LNCaP clone FGC (cell line): ENCODE measurements around the gene UTS2R.

Source experiments
- DNase-seq: peaks from one replicate; pipeline ENCODE4 v3.0.0-alpha.2; 2011; ENCODE audit warnings: low read depth
- H3K4me3 ChIP-seq: 2 replicates; pipeline ENCODE4 v1.5.1; 2011; ENCODE audit warnings: mild to moderate bottlenecking, low read depth, low read length, control low read depth
- TF ChIP-seq, protein P1 (sequence below): IDR thresholded peaks from 2 replicates; pipeline ENCODE4 v1.5.1; 2012; ENCODE audit warnings: mild to moderate bottlenecking; ENCODE audit not compliant: control insufficient read depth, insufficient read depth; ENCODE audit errors: extremely low read depth

The UTS2R gene

GRCh38 chr17:82325286-82326180 lies 46.0 kb upstream of the UTS2R start:
- H3K4me3 ChIP-seq = no peak overlapping the region
- TF ChIP-seq, protein P1, sequence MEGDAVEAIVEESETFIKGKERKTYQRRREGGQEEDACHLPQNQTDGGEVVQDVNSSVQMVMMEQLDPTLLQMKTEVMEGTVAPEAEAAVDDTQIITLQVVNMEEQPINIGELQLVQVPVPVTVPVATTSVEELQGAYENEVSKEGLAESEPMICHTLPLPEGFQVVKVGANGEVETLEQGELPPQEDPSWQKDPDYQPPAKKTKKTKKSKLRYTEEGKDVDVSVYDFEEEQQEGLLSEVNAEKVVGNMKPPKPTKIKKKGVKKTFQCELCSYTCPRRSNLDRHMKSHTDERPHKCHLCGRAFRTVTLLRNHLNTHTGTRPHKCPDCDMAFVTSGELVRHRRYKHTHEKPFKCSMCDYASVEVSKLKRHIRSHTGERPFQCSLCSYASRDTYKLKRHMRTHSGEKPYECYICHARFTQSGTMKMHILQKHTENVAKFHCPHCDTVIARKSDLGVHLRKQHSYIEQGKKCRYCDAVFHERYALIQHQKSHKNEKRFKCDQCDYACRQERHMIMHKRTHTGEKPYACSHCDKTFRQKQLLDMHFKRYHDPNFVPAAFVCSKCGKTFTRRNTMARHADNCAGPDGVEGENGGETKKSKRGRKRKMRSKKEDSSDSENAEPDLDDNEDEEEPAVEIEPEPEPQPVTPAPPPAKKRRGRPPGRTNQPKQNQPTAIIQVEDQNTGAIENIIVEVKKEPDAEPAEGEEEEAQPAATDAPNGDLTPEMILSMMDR = no peak
- no peak for DNase-seq

GRCh38 chr17:82327289-82327688 lies 44.3 kb upstream of the UTS2R start:
- TF ChIP-seq, protein P1 = no peak
- DNase-seq = no peak
- H3K4me3 ChIP-seq = no peak overlapping the region

DNA sequence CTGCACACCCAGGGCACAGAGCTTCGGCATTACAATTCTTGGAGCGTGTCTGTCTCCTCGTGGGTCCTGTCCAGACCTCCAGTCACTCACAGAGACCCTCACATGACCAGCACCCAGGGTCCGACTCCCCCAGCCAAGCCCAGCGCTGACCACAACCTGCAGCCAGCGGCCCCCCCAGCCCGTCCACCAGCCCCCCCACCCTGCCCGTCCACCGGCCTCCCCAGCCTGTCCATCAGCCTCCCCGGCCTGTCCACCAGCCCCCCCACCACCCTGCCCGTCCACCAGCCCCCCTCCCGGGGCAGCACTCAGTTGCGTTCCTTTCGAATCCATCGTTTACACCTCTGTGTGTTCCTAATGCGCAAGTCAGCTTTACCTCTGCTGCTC lies 43.8 kb upstream of the UTS2R start:
- no peak overlapping the region for H3K4me3 ChIP-seq
- TF ChIP-seq, protein P1 = no peak
- DNase-seq = no peak

GRCh38 chr17:82328141-82328993 lies 43.2 kb upstream of the UTS2R start:
- no peak for DNase-seq
- TF ChIP-seq, protein P1 = no peak
- no peak overlapping the region for H3K4me3 ChIP-seq

DNA sequence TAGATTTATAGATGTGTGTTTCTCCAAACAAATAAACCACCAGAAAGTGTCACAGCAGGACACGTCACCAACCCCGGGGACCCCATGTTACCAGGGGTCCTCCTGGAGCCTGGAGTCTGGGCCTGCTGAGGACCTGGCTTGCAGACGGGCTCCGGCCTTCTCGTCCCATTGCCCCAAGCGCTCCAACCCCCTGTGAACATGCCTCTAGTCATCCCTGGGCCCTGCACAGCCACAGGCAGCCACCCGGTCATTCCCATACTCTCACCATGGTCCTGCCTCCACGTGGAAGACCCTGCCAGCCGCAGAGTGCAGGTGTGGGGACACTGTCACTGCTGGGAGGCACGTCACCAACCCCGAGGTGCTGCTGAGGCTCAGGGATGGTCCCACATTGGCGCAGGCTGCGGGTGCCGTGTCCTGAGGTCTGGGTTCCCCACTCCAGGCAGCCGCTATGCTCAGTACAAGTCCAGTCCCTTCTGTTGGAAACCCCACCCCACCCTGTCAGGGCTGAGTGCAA lies 42.5 kb upstream of the UTS2R start:
- TF ChIP-seq, protein P1 = no peak
- no peak overlapping the region for H3K4me3 ChIP-seq
- no peak for DNase-seq

DNA sequence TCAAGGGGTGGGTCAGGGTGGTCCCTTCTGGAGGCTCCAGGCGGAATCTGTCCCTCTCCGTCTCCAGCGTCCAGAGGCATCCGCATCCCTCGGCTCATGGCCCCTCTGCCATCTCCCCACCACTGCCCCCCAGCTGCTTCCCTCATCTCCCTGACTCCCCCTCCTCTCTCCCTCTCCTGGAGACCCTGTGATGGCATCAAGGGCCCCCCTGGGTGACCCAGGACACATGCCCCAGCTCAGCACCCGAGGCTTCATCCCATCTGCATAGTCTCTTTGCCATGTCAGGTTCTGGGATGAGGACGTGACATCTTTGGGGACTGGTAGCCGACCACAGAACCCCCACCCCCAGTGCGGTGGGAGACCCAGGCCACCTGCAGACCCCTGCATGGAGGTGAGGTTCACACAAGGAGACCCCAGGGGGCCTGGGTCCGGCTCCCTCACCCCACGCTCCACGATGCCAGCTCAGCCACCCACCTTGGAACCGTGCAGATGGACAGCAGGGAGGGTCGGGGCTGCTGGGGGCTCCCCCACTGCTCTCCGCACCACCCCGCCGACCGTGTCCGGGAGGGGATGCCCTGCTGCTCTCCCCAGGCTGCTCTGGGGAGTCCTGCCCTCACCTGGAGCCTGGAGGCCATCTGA lies 41.8 kb upstream of the UTS2R start:
- DNase-seq = no peak
- no peak overlapping the region for H3K4me3 ChIP-seq
- TF ChIP-seq, protein P1 = no peak
